Measurements from ENCODE around the gene MAP2K5. TPM values are rescaled to one million over a fixed set of nuclear protein-coding genes. Genes with fewer than 3 reads are reported as not detected.

Gene MAP2K5
- total RNA-seq, 1 donor from 2014 or later: 26.7 TPM

- H3K9me3 Mint-ChIP-seq: no peaks in the 10 kb centered on the region
- no peak for DNase-seq
- no peak overlapping the region for H3K4me3 Mint-ChIP-seq
- H3K36me3 Mint-ChIP-seq (ENCODE audit: low read depth): peaks cover 21% of the 10 kb centered on the region
- CTCF ChIA-PET: no interaction called here
- no peak for TF ChIP-seq CTCF (IDR thresholded peaks at IDR 0.05)
- ATAC-seq (ENCODE audit: low read depth): no peak
- no peak overlapping the region for H3K27ac Mint-ChIP-seq
- intact Hi-C loops (cut with micrococcal nuclease): no loop called here
- H3K27me3 Mint-ChIP-seq: no peaks in the 10 kb centered on the region
- H3K4me1 Mint-ChIP-seq: peaks cover 2% of the 10 kb centered on the region
- POLR2A ChIA-PET: interaction anchor here (0.5 to 0.7 kb wide), 2 partner anchors 24 to 59 kb away, joined by 4 to 6 read pairs; no protein-coding TSS in a partner anchor
Measured at GRCh38 chr15:67809441-67809840, 266.9 kb downstream of the MAP2K5 start.

GRCh38 chr15:67809866-67810265, 267.4 kb downstream of the MAP2K5 start:
- intact Hi-C loops (cut with micrococcal nuclease): no loop called here
- ChIA-PET CTCF (no interaction called here), POLR2A (interaction anchor here (0.5 to 0.7 kb wide), 4 partner anchors 24 to 1647 kb away, joined by 3 to 6 read pairs (median 4); partner anchors contain the start of gene RNU6-1)
- Mint-ChIP-seq H3K4me3 (no peak overlapping the region), H3K9me3 (no peaks in the 10 kb centered on the region), H3K4me1 (peaks cover 2% of the 10 kb centered on the region), H3K27me3 (no peaks in the 10 kb centered on the region), H3K36me3 (ENCODE audit: low read depth) (peaks cover 21% of the 10 kb centered on the region), H3K27ac (no peak overlapping the region)
- no peak for TF ChIP-seq CTCF (IDR thresholded peaks at IDR 0.05)
- no peak for ATAC-seq (ENCODE audit: low read depth)
- DNase-seq: no peak

GRCh38 chr15:67812241-67812644, 269.7 kb downstream of the MAP2K5 start:
- Mint-ChIP-seq H3K9me3 (peaks cover 9% of the 10 kb centered on the region), H3K27ac (no peak overlapping the region), H3K4me3 (no peak overlapping the region), H3K36me3 (ENCODE audit: low read depth) (peaks cover 20% of the 10 kb centered on the region), H3K27me3 (peaks cover 14% of the 10 kb centered on the region), H3K4me1 (peaks cover 2% of the 10 kb centered on the region)
- ATAC-seq (ENCODE audit: low read depth) (no peak), DNase-seq (no peak)
- CTCF ChIA-PET: no interaction called here
- POLR2A ChIA-PET: no interaction called here
- no peak for TF ChIP-seq CTCF (IDR thresholded peaks at IDR 0.05)
- intact Hi-C loops (cut with micrococcal nuclease): no loop called here

- H3K27ac Mint-ChIP-seq: no peak overlapping the region
- peaks cover 2% of the 10 kb centered on the region for H3K4me1 Mint-ChIP-seq
- intact Hi-C loops (cut with micrococcal nuclease): no loop called here
- ChIA-PET POLR2A (no interaction called here), CTCF (no interaction called here)
- H3K9me3 Mint-ChIP-seq: peaks cover 9% of the 10 kb centered on the region
- peaks cover 14% of the 10 kb centered on the region for H3K36me3 Mint-ChIP-seq (ENCODE audit: low read depth)
- H3K4me3 Mint-ChIP-seq: no peak overlapping the region
- ATAC-seq (ENCODE audit: low read depth) (no peak), DNase-seq (no peak)
- H3K27me3 Mint-ChIP-seq: peaks cover 20% of the 10 kb centered on the region
- TF ChIP-seq CTCF (IDR thresholded peaks at IDR 0.05): no peak
Measured at GRCh38 chr15:67813104-67813634, 270.7 kb downstream of the MAP2K5 start.

GRCh38 chr15:67815036-67815592, 272.6 kb downstream of the MAP2K5 start:
- ATAC-seq (ENCODE audit: low read depth) (no peak), DNase-seq (no peak)
- TF ChIP-seq CTCF (IDR thresholded peaks at IDR 0.05): no peak
- Mint-ChIP-seq H3K27me3 (peaks cover 33% of the 10 kb centered on the region), H3K4me3 (no peak overlapping the region), H3K27ac (no peak overlapping the region), H3K36me3 (ENCODE audit: low read depth) (peaks cover 3% of the 10 kb centered on the region), H3K9me3 (peaks cover 9% of the 10 kb centered on the region), H3K4me1 (peaks cover 2% of the 10 kb centered on the region)
- intact Hi-C loops (cut with micrococcal nuclease): no loop called here
- ChIA-PET CTCF (no interaction called here), POLR2A (no interaction called here)
